ENCODE measurements around the gene CPZ.

- TF ChIP-seq CTCF (conservative IDR thresholded peaks at IDR 0.05) (no peak), EZH2 (IDR thresholded peaks at IDR 0.05; ENCODE audit: low read depth) (no peak)
Measured at GRCh38 chr4:8559011-8559410, 33.6 kb upstream of the CPZ start.
